Mucosa of gallbladder (tissue), 1 donor: ENCODE results near the gene ZNF385B. TPM values are rescaled to one million over a fixed set of nuclear protein-coding genes. Genes with fewer than 3 reads are reported as not detected.

Experiments used
- total RNA-seq: library from RNA; stranded (reverse); gene quantifications from one replicate; pipeline ENCODE4 v1.2.1, GENCODE V29; 2021
- donor health status: DM: no; HTN: no; CAD: no.

ZNF385B gene
- total RNA-seq, 1 donor from 2014 or later, result 3.2 TPM

Other genes with a start within 250 kb of the ZNF385B start
- gene CWC22, start 145.7 kb upstream of the ZNF385B start, total RNA-seq, result 13.6 TPM